ENCODE measurements around the gene FOXG1. TPM values are rescaled to one million over a fixed set of nuclear protein-coding genes. Genes with fewer than 3 reads are reported as not detected.
A peak's percentile ranks its signal among the peaks of the same experiment; 100 is the strongest.

Gene FOXG1
- total RNA-seq, 1 experiment from 2014 or later, result not detected

- Mint-ChIP-seq H3K9me3 (ENCODE audit: low read depth, unreplicated experiment) (no peaks in the 10 kb centered on the region), H3K4me3 (ENCODE audit: low read depth, unreplicated experiment) (peak overlapping the region; percentile 8), H3K4me1 (ENCODE audit: low read depth, unreplicated experiment) (peaks cover 18% of the 10 kb centered on the region), H3K36me3 (ENCODE audit: insufficient read depth, unreplicated experiment) (peaks cover 4% of the 10 kb centered on the region), H3K27me3 (ENCODE audit: unreplicated experiment) (peaks cover 50% of the 10 kb centered on the region), H3K27ac (ENCODE audit: unreplicated experiment) (no peak overlapping the region)
- peak; percentile 44 for TF ChIP-seq CTCF (IDR thresholded peaks at IDR 0.05; ENCODE audit: unreplicated experiment)
- BruUV-seq (replicated peaks), result no TSS peak
- intact Hi-C loops (cut with micrococcal nuclease; ENCODE audit: unreplicated experiment), result loop anchor here (1.0 to 10.0 kb wide), 5 partner anchors 260 to 1460 kb away; no protein-coding TSS in a partner anchor
- CTCF ChIA-PET, result interaction anchor here (0.7 to 1.2 kb wide), 2 partner anchors 775 to 1314 kb away, joined by 3 read pairs; no protein-coding TSS in a partner anchor
- DNase-seq, result peak; percentile 52
Observed at GRCh38 chr14:28754209-28754985, 12.2 kb upstream of the FOXG1 start.

GRCh38 chr14:28755198-28755815 lies 11.3 kb upstream of the FOXG1 start:
- CTCF ChIA-PET, result interaction anchor here (0.7 to 1.2 kb wide), 2 partner anchors 774 to 1313 kb away, joined by 3 read pairs; no protein-coding TSS in a partner anchor
- H3K27ac Mint-ChIP-seq (ENCODE audit: unreplicated experiment), result no peak overlapping the region
- TF ChIP-seq CTCF (IDR thresholded peaks at IDR 0.05; ENCODE audit: unreplicated experiment), result no peak
- intact Hi-C loops (cut with micrococcal nuclease; ENCODE audit: unreplicated experiment), result loop anchor here (2.0 to 10.0 kb wide), 3 partner anchors 259 to 1459 kb away; no protein-coding TSS in a partner anchor
- H3K9me3 Mint-ChIP-seq (ENCODE audit: low read depth, unreplicated experiment), result no peaks in the 10 kb centered on the region
- peaks cover 59% of the 10 kb centered on the region for H3K27me3 Mint-ChIP-seq (ENCODE audit: unreplicated experiment)
- peak overlapping the region; percentile 8 for H3K4me3 Mint-ChIP-seq (ENCODE audit: low read depth, unreplicated experiment)
- BruUV-seq (replicated peaks), result no TSS peak
- DNase-seq, result no peak
- H3K4me1 Mint-ChIP-seq (ENCODE audit: low read depth, unreplicated experiment), result peaks cover 18% of the 10 kb centered on the region
- H3K36me3 Mint-ChIP-seq (ENCODE audit: insufficient read depth, unreplicated experiment), result peaks cover 4% of the 10 kb centered on the region

- Mint-ChIP-seq H3K27me3 (ENCODE audit: unreplicated experiment) (peaks cover 62% of the 10 kb centered on the region), H3K4me3 (ENCODE audit: low read depth, unreplicated experiment) (peak overlapping the region; percentile 8), H3K36me3 (ENCODE audit: insufficient read depth, unreplicated experiment) (peaks cover 4% of the 10 kb centered on the region), H3K27ac (ENCODE audit: unreplicated experiment) (no peak overlapping the region), H3K4me1 (ENCODE audit: low read depth, unreplicated experiment) (peaks cover 18% of the 10 kb centered on the region), H3K9me3 (ENCODE audit: low read depth, unreplicated experiment) (no peaks in the 10 kb centered on the region)
- CTCF ChIA-PET, result interaction anchor here (1.2 kb wide), 1 partner anchor 774 kb away, joined by 3 read pairs; no protein-coding TSS in a partner anchor
- TF ChIP-seq CTCF (IDR thresholded peaks at IDR 0.05; ENCODE audit: unreplicated experiment), result no peak
- DNase-seq, result no peak
- BruUV-seq (replicated peaks), result no TSS peak
- intact Hi-C loops (cut with micrococcal nuclease; ENCODE audit: unreplicated experiment), result loop anchor here (2.0 to 10.0 kb wide), 3 partner anchors 259 to 1459 kb away; no protein-coding TSS in a partner anchor
Observed at GRCh38 chr14:28755884-28756268, 10.7 kb upstream of the FOXG1 start.

- Mint-ChIP-seq H3K27ac (ENCODE audit: unreplicated experiment) (no peak overlapping the region), H3K36me3 (ENCODE audit: insufficient read depth, unreplicated experiment) (peaks cover 4% of the 10 kb centered on the region), H3K4me3 (ENCODE audit: low read depth, unreplicated experiment) (peak overlapping the region; percentile 50), H3K27me3 (ENCODE audit: unreplicated experiment) (peaks cover 67% of the 10 kb centered on the region), H3K9me3 (ENCODE audit: low read depth, unreplicated experiment) (no peaks in the 10 kb centered on the region), H3K4me1 (ENCODE audit: low read depth, unreplicated experiment) (peaks cover 18% of the 10 kb centered on the region)
- no peak for DNase-seq
- intact Hi-C loops (cut with micrococcal nuclease; ENCODE audit: unreplicated experiment), result loop anchor here (10.0 kb wide), 1 partner anchor 258 kb away; no protein-coding TSS in a partner anchor
- TF ChIP-seq CTCF (IDR thresholded peaks at IDR 0.05; ENCODE audit: unreplicated experiment), result no peak
- BruUV-seq (replicated peaks), result no TSS peak
- CTCF ChIA-PET, result interaction anchor here (0.9 to 1.1 kb wide), 2 partner anchors 765 to 780 kb away, joined by 4 to 5 read pairs; no protein-coding TSS in a partner anchor
Observed at GRCh38 chr14:28756269-28756883, 10.2 kb upstream of the FOXG1 start.

Measured in Calu3 (cell line).